Measurements from ENCODE around the gene SCYL1.

GRCh38 chr11:65547446-65548125, 22.7 kb downstream of the SCYL1 start:
- no peak for TF ChIP-seq CTCF (IDR thresholded peaks at IDR 0.05; ENCODE audit: low read length)
- TF ChIP-seq EZH2 (optimal IDR thresholded peaks at IDR 0.05; ENCODE audit: low read depth, low read length): no peak

All from MM.1S (cell line).